GM21528 (cell line): ENCODE data around the gene SH2D7.

Source experiments
- ATAC-seq: cut with Tn5 transposase; IDR thresholded peaks from one replicate; pipeline ENCODE4 v1.9.1; 2021; ENCODE audit warnings: mild to moderate bottlenecking, moderate library complexity; ENCODE audit not compliant: unreplicated experiment, low FRiP score

SH2D7 gene

DNA sequence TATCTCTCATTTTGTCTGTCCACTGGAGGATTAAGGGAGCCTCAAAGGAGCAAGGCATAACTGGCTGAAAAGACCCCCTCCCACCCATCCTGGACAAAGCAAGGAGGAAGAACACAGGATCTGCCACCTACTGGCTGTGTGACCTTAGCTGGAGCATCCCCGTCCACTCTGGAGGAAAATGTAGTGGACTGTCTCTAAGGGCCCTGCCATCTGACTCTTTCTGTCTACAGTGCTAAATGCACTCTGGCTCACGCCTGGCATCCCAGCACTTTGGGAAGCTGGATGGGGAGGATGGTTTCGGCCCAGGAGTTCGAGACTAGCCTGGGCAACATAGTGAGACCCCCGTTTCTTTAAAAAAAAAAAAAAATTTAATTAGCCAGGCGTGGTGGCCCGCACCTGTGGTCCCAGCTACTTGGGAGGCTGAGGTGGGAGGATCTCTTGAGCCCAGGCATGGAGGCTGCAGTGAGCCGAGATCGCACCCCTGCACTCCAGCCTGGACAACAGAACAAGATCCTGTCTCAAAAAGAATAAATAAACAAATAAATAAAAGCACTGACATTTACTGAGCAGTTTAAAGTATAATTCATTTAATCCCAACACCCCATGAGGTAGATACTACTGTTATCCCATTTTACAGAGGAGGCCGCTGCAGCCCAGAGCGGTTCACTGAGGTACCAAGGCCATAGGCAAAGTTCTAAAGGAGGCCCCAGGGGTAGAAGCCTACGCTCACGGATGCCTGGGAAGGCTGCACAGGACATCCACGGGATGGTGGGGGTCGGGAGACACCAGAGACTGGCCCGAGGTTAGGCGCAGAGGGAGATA, 15.9 kb upstream of the SH2D7 start:
- ATAC-seq = peak; percentile 15

DNA sequence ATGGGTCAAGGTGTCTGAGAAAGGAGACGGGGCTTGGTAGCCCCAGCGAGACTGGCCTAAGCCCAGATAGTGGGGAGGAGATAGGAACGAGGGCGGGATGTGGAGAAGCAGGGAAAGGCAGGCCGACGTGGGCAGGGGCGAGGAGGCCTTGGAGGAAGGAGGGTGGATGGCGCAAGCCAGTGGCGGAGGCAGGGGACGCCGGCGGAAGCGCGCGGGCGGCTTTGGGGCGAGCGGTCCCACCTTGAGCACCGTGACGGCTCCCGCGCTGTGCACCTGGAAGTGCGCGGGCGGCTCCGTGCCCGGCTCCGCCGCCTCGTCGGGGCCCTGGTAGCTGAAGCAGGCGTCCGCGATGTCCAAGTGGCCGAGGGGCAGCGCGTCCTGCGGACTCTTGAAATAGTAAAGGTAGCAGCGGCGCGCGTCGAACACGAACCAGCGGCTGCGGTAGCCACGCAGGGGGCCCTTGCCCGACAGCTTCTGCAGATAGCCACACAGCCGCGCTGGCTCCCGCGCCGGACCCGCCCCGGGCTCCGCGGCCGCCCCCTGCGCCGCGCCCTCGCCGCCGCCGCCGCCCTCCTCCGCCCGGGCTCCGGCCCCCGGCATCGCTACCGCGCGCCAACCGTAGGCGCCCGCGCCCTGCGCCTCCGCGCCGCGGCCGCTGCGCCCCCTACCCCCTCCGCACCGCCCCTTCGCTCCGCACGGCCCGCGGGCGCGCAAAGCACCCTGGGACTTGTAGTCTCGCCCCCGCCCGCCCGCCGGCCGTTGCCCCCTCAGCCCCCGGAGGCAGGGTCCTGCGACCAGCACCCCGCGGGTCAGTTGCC, 15.1 kb upstream of the SH2D7 start, which contains the start of gene TBC1D2B:
Gene TBC1D2B (minus strand): TSS at position 659 of the 818 bp plus-strand sequence. CDS start 59 bp downstream, at position 600.
- peak; percentile 57 for ATAC-seq

- no peak for ATAC-seq
Measured at GRCh38 chr15:78077871-78078210, 14.5 kb upstream of the SH2D7 start.

GRCh38 chr15:78079298-78080087, 12.9 kb upstream of the SH2D7 start:
- ATAC-seq = no peak

DNA sequence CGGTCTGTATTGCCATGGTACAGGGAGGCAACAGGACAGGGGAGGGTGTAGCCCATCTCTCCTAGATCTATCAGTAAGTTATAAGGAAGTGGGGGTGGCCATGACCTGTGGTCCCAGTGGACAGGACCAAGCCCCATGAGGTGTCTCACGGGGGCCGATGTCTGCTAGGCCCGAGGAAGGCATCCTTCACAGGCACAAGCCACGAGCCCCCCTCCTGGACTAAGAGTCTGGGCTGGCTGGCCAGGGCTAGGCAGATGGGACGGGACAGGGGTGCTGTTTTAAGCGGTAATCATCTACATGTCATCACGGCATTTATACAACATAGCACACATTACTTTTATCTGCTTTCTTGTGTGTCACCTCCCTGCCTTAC, 12.3 kb upstream of the SH2D7 start:
- ATAC-seq = no peak

DNA sequence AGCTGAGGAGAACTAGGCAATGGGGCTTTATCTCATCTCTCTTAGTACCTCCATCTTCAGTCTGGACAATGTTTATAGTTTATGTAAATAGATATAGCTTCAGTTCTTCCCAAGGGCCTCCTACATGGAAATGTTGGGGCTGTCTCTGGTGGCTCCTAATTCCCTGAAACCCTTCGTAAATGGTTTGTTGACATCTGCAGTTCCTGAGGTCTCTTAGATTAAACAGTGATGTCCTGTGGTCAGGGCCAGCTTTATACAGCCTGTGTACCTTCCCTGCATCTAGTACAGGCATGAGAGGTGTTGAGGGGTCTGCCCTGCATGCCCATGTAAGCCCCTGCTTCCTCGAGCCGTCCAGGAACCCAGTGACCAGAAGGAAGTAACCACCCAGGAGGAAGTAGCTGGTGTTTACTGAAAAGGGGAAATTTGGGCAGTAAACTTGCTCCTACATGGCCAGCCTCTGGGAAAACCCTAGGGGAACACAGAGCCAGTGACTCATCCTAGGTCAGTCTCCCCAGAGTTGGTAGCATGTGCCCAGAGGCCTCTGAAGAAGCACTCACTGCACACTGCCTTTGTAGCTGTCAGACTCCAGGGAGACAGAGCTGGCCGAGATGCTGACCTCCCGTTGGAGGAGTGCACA, 10.1 kb upstream of the SH2D7 start:
- no peak for ATAC-seq

GRCh38 chr15:78082743-78083110, 9.6 kb upstream of the SH2D7 start:
- ATAC-seq = no peak

GRCh38 chr15:78083186-78083585, 9.2 kb upstream of the SH2D7 start:
- ATAC-seq = no peak

- no peak for ATAC-seq
Measured at GRCh38 chr15:78083687-78084448, 8.5 kb upstream of the SH2D7 start.

DNA sequence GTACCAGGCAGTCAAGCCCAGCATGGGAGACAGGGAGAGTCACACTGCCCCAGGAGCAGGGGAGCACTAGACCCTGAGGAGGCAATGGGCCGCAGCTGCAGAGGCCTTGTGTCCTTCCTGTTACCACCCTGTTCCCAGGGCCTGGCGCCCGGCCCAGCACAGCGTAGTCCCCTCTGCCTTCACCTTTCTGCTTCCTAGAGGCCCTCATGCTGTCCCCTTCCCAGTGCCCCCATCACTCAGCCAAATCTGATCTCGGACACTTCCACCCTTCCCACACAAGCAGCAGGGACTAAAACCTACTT, 8.0 kb upstream of the SH2D7 start:
- no peak for ATAC-seq

DNA sequence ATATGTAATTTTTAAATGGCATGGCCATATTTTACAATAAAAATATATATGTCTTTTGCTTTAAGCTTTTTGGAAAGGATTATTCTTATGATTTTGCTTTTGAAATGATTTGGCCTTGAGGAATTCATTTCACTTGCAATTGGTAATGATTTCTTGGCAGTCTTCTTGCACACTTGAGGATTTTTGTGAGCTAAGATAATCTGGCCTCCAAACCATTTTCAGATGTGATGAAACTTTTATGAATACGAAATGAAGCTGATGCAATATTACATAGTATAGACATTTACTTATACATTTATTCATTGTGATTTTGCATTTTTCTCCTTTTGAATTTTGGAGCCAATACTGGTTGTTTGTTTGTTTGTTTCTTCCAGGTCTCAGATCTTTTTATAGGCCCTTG, 6.4 kb upstream of the SH2D7 start:
- ATAC-seq = no peak

DNA sequence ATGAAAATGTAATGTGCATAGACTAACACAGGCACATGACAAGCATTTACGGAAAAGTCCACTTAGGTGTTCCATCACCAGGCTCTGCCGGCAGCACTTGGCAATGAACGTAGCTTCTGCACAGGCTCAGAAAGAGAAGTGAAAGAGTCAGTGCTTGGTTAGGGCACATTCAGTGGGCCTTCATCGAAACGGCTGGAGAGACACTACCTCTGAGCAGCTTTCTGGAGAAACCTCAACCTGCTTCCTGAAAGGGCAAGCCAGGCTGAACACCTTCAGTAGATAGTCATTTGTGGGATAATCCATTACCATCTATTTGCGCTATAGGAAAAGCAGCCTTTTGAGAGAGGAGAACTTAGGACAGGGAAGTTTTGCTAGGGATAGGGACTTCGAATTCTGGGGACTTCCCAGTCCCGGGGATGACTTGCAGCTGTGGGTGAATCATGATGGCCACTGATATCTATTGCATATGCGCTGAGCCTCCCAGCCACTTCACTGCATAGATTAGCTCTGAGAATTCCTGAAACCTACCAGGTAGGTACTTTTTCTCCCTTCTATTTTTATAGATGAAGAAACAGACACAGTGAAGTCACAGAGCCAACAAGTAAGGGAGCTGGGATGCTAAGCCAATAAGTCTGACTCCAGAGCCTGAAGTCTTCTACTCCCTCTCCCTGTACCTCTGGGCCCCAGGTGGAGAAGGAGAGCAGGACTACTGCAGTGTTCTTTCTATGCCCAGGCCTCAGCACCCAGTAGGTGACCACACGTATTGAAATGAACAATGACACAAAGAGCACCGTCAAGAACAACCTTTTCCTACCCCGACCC, 4.2 kb upstream of the SH2D7 start:
- no peak for ATAC-seq

DNA sequence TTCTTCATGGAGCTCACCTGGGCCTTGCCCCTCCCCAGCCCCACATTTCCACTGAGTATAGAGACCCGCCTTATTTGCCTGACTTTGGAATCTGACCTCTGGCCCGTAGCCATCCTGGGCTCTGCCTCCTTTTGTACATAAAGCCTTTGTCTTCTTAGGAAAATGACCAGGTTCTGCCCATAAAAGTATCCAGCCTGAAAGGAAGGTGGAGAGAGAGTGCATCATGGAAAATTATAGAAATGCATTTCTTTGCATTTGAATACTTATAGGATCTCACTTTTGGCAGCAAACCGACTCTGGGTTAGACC, 3.6 kb upstream of the SH2D7 start:
- ATAC-seq = no peak

DNA sequence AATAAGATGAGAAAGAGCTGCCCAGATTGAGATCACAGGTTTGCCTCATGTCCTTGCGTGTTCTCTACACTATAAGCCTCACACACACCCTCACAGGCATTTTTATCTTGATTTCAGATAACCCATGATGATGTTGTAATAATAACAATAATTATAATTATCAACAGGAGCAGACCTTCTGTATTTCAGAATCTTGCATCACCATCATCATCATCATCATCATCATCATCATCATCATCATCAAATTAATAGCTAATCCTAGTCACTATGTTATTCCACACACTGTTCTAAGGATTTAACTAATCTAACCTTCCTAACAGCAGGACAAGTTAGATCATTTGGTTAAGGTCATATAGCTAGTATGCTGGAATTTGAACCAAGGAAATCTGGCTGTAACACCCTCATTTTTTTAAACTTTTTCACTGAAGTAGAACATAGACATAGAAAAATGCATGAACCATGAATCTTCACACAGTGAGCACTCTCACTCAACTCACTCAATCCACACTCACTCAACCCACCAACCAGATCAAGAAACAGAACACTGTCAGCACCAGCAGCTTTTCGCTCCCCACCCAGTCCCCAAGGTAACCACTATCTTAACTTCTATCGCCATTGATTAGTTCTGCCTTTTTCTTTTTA, 1.8 kb upstream of the SH2D7 start:
- ATAC-seq = no peak

GRCh38 chr15:78093242-78094020, 1.1 kb downstream of the SH2D7 start:
- ATAC-seq = no peak

GRCh38 chr15:78097667-78098066, 5.3 kb downstream of the SH2D7 start:
- ATAC-seq = no peak

DNA sequence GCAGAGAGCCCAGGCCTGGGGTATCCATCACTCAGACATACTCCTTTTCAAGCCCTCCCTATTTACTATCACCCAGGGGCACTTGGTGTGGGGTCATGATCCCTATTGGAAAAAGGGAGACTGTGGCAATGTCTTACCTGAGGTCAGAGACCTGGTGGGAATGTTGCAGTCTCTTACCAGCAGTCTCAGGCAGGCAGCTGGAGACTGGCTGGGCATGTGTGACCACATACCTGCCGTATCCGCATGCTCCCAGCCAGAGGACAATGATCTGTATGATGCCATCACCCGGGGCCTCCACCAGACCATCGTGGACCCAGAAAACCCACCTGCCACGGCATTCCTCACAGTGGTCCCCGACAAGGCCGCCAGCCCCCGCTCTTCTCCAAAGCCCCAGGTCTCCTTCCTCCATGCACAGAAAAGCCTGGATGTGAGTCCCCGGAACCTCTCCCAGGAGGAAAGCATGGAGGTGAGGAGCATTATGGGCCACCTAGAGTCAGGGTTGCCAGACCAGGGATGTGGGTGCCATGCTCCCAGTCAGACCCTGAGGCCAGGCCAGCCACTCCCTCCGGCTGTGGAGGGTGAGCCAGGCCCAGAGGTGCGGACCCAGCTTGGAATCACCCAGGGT, 5.9 kb downstream of the SH2D7 start:
- ATAC-seq = no peak

DNA sequence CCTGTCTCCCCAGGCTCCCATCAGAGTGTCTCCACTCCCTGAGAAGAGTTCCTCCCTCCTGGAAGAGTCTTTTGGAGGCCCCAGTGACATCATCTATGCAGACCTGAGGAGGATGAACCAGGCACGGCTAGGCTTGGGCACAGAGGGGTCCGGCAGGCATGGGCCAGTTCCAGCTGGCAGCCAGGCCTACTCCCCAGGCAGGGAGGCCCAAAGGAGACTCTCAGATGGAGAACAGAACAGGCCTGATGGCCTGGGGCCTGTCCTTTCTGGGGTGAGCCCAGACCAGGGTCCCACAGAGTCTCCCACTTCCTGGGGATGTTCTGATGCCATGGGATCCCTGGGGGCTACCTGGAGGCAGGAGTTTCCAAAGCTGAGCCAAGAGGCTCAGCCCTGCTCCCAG, 8.5 kb downstream of the SH2D7 start:
- ATAC-seq = no peak
